Sigmoid colon (tissue), 7 donors: ENCODE measurements around the gene MTUS2. TPM values are rescaled to one million over a fixed set of nuclear protein-coding genes. Genes with fewer than 3 reads are reported as not detected.

Experiments
- DNase-seq: peaks from one replicate; pipeline ENCODE4 v3.0.0-alpha.2; 2019
- H3K27ac ChIP-seq, 4 donors: fragments of 200-600 bp; sonication (generic); one replicate each; pipeline ENCODE4 v1.5.1; 2016 to 2019; ENCODE audit warnings: mild to moderate bottlenecking in 1 of 4
- H3K27me3 ChIP-seq, 3 donors: fragments of 200-600 bp; sonication (generic); one replicate each; pipeline ENCODE4 v1.5.1; 2019; ENCODE audit warnings: mild to moderate bottlenecking in 1 of 3
- H3K36me3 ChIP-seq, 4 donors: fragments of 200-600 bp; sonication (generic); one replicate each; pipeline ENCODE4 v1.5.1; 2016 to 2019
- H3K4me1 ChIP-seq, 4 donors: fragments of 200-600 bp; sonication (generic); one replicate each; pipeline ENCODE4 v1.5.1; 2017 to 2019
- H3K4me3 ChIP-seq, 4 donors: fragments of 200-600 bp; sonication (generic); one replicate each; pipeline ENCODE4 v1.5.1; 2017 to 2019; ENCODE audit warnings: mild to moderate bottlenecking in 2 of 4, moderate library complexity in 1 of 4
- H3K9me3 ChIP-seq, 4 donors: fragments of 200-600 bp in 3 of 4; sonication (generic) in 3 of 4; one replicate each; pipeline versions ENCODE4 v1.5.1 to v1.6.1; 2013 to 2019
- CTCF ChIP-seq, 4 experiments: fragments of 450-650 bp in 3 of 4; fragments of 200-600 bp in 1 of 4; IDR thresholded peaks; one replicate each; pipeline ENCODE4 v1.5.1; 2016 to 2019; ENCODE audit warnings: antibody characterized with exemption in 4 of 4, mild to moderate bottlenecking in 3 of 4, moderate library complexity in 2 of 4
- EP300 ChIP-seq, 4 donors: sonication (generic); formaldehyde crosslinking; IDR thresholded peaks; one replicate each; pipeline ENCODE4 v1.6.1; 2017; ENCODE audit warnings: antibody characterized with exemption in 4 of 4
- POLR2A ChIP-seq, 2 donors: fragments of 450-650 bp; IDR thresholded peaks; one replicate each; pipeline ENCODE4 v1.6.1; 2016; ENCODE audit warnings: antibody characterized with exemption in 2 of 2, mild to moderate bottlenecking in 2 of 2, moderate library complexity in 2 of 2
- POLR2AphosphoS5 ChIP-seq, 4 donors: sonication (generic); formaldehyde crosslinking; IDR thresholded peaks; one replicate each; pipeline ENCODE4 v1.6.1; 2017; ENCODE audit warnings: antibody characterized with exemption in 4 of 4
- WGBS, 2 donors: extraction: QIAGEN DNeasy Blood & Tissue Kit; methylation state at CpG; one replicate each; pipeline ENCODE4 v1.1.7; 2013; 5-methylcytosine and 5-hydroxymethylcytosine counted together
- intact Hi-C: fragments of 100-400 bp; cut with DNase I; formaldehyde crosslinking; loops from one replicate; pipeline ENCODE4 v1.15.1; 2023
- polyA plus RNA-seq, 3 donors: library from polyadenylated mRNA; stranded (reverse); fragments of 200-250 nt; gene quantifications; one replicate each; pipeline ENCODE4 v1.2.3, GENCODE V29; 2013
- total RNA-seq, 4 donors: library from RNA; depleted of rRNA; stranded (reverse); fragments of >200 nt; gene quantifications; one replicate each; pipeline ENCODE4 v1.1.0, GENCODE V29; 2016
- donor health status: healthy with polysubstance abuse.
- donor health status: Bipolar disorder and iron deficiency.
- donor health status: healthy.

Gene MTUS2
- total and polyA plus RNA-seq, 7 donors: 0.23 to 2.2 (median 0.85) TPM; not detected in 1

GRCh38 chr13:28850226-28850625 lies 30.1 kb downstream of the MTUS2 start:
- Histone ChIP-seq H3K4me3 (no peak overlapping the region), H3K27me3 (no peaks in the 10 kb centered on the region), H3K27ac (no peak overlapping the region), H3K36me3 (no peaks in the 10 kb centered on the region), H3K9me3 (no peaks in the 10 kb centered on the region), H3K4me1 (no peaks in the 10 kb centered on the region)
- intact Hi-C loops: no loop called here
- no peak for TF ChIP-seq CTCF (IDR thresholded peaks at IDR 0.05)
- no peak for TF ChIP-seq EP300 (IDR thresholded peaks at IDR 0.05)
- no peak for TF ChIP-seq POLR2AphosphoS5 (IDR thresholded peaks at IDR 0.05)
- no peak for TF ChIP-seq POLR2A (IDR thresholded peaks at IDR 0.05)
- DNase-seq: no peak
- WGBS, 2 donors: 73 to 81% methylated on average over 2 of the region's 2 CpGs

- WGBS, 2 donors: 63 to 79% methylated on average over 6 of the region's 6 CpGs
- H3K9me3 ChIP-seq: no peaks in the 10 kb centered on the region
- no peak for TF ChIP-seq EP300 (IDR thresholded peaks at IDR 0.05)
- no peak for TF ChIP-seq CTCF (IDR thresholded peaks at IDR 0.05)
- TF ChIP-seq POLR2AphosphoS5 (IDR thresholded peaks at IDR 0.05): no peak
- TF ChIP-seq POLR2A (IDR thresholded peaks at IDR 0.05): no peak
- DNase-seq: no peak
- no peak overlapping the region for H3K27ac ChIP-seq
- no peak overlapping the region for H3K4me3 ChIP-seq
- intact Hi-C loops: no loop called here
- H3K27me3 ChIP-seq: no peaks in the 10 kb centered on the region
- no peaks in the 10 kb centered on the region for H3K36me3 ChIP-seq
- H3K4me1 ChIP-seq: no peaks in the 10 kb centered on the region
Measured at GRCh38 chr13:28851422-28851821, 31.3 kb downstream of the MTUS2 start.

GRCh38 chr13:28854657-28855056 lies 34.5 kb downstream of the MTUS2 start:
- Histone ChIP-seq H3K9me3 (no peaks in the 10 kb centered on the region), H3K27me3 (no peaks in the 10 kb centered on the region), H3K36me3 (no peaks in the 10 kb centered on the region), H3K27ac (no peak overlapping the region), H3K4me1 (no peaks in the 10 kb centered on the region), H3K4me3 (no peak overlapping the region)
- WGBS, 2 donors: 25 to 63% methylated on average over 4 of the region's 4 CpGs
- DNase-seq: no peak
- no peak for TF ChIP-seq POLR2A (IDR thresholded peaks at IDR 0.05)
- no peak for TF ChIP-seq EP300 (IDR thresholded peaks at IDR 0.05)
- TF ChIP-seq POLR2AphosphoS5 (IDR thresholded peaks at IDR 0.05): no peak
- TF ChIP-seq CTCF (IDR thresholded peaks at IDR 0.05): no peak
- intact Hi-C loops: no loop called here

- WGBS, 2 donors: 76 to 77% methylated on average over 6 of the region's 6 CpGs
- intact Hi-C loops: no loop called here
- Histone ChIP-seq H3K4me3 (no peak overlapping the region), H3K4me1 (no peaks in the 10 kb centered on the region), H3K36me3 (no peaks in the 10 kb centered on the region), H3K9me3 (no peaks in the 10 kb centered on the region), H3K27ac (no peak overlapping the region), H3K27me3 (no peaks in the 10 kb centered on the region)
- DNase-seq: no peak
- TF ChIP-seq POLR2AphosphoS5 (IDR thresholded peaks at IDR 0.05): no peak
- no peak for TF ChIP-seq EP300 (IDR thresholded peaks at IDR 0.05)
- no peak for TF ChIP-seq POLR2A (IDR thresholded peaks at IDR 0.05)
Measured at GRCh38 chr13:28856287-28856686, 36.1 kb downstream of the MTUS2 start.

- H3K36me3 ChIP-seq: no peaks in the 10 kb centered on the region
- H3K9me3 ChIP-seq: no peaks in the 10 kb centered on the region
- no peak overlapping the region for H3K4me3 ChIP-seq
- H3K4me1 ChIP-seq: no peaks in the 10 kb centered on the region
- no peak overlapping the region for H3K27ac ChIP-seq
- H3K27me3 ChIP-seq: no peaks in the 10 kb centered on the region
- intact Hi-C loops: no loop called here
- no peak for TF ChIP-seq EP300 (IDR thresholded peaks at IDR 0.05)
- no peak for TF ChIP-seq POLR2AphosphoS5 (IDR thresholded peaks at IDR 0.05)
- TF ChIP-seq POLR2A (IDR thresholded peaks at IDR 0.05): no peak
- DNase-seq: no peak
- 90 to 97% methylated on average over 2 of the region's 2 CpGs for WGBS, 2 donors
Measured at GRCh38 chr13:28859069-28859468, 38.9 kb downstream of the MTUS2 start.

GRCh38 chr13:28859717-28860116 lies 39.6 kb downstream of the MTUS2 start:
- intact Hi-C loops: no loop called here
- no peak for TF ChIP-seq POLR2A (IDR thresholded peaks at IDR 0.05)
- no peak for TF ChIP-seq EP300 (IDR thresholded peaks at IDR 0.05)
- TF ChIP-seq POLR2AphosphoS5 (IDR thresholded peaks at IDR 0.05): no peak
- TF ChIP-seq CTCF (IDR thresholded peaks at IDR 0.05): no peak
- Histone ChIP-seq H3K36me3 (no peaks in the 10 kb centered on the region), H3K27me3 (no peaks in the 10 kb centered on the region), H3K4me1 (no peaks in the 10 kb centered on the region), H3K4me3 (no peak overlapping the region), H3K27ac (no peak overlapping the region), H3K9me3 (no peaks in the 10 kb centered on the region)
- DNase-seq: no peak
- WGBS, 2 donors: 73 to 74% methylated on average over 2 of the region's 2 CpGs
